ENCODE measurements around the gene COL12A1. TPM values are rescaled to one million over a fixed set of nuclear protein-coding genes. Genes with fewer than 3 reads are reported as not detected.

COL12A1 gene
- total and polyA plus RNA-seq, 2 of the 13 experiments (the other 11 are each of a cell fraction or from before 2014, with no cell fraction given), result 0.02 TPM; not detected in 1

DNA sequence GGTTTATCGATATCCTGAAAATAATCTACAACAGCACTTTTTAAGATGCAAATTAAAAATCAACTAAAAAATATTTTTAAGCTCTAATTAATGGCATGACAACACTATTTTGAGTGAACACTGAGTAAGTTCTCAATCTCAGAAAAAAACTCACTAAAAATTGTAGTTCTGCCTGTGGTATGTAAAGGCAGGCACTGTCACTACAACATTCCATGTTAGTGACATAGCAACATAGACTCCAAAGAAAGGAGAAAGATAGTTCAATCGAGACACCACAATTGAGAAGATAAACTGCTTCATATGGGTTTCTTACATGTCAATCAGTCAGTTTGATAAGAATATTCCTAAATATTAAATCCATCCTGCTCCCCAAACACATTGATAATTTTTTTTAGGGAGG lies 38.0 kb downstream of the COL12A1 start:
- CTCF ChIA-PET (ENCODE audit: low intra/inter-chr PET ratio, low total read pairs), result no interaction called here

DNA sequence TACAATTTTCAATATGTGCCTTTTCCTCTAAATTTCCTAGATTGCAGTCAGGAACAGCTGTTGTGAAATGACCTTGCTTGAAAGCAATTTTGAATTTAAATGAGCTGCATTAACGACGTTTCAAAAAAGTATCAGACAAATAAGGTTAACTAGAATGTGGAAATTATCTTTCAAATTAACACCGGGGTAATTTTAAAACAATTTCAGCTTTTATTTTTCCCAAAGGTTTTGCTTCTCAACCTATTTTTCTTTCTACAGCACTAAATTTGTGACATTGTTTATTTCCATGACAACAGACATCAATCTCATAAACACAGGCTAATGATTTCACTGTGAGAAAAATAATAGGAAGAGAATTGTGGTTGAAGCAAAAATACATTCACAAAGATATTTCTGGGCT lies 38.5 kb downstream of the COL12A1 start:
- ATAC-seq (no peak), DNase-seq (ENCODE audit: low spot score) (no peak), FAIRE-seq (no peak)
- BruUV-seq (replicated peaks), result no TSS peak
- Histone ChIP-seq H3K4me2 (ENCODE audit: low read depth, low read length) (no peak overlapping the region), H3K4me1 (ENCODE audit: insufficient read depth, low read length) (no peaks in the 10 kb centered on the region), H3K9ac (ENCODE audit: insufficient read depth, low read depth, low read length) (no peak overlapping the region), H2AFZ (ENCODE audit: low read length) (no peak overlapping the region), H3K9me3 (ENCODE audit: low read length) (no peaks in the 10 kb centered on the region), H3K27ac (ENCODE audit: extremely low read length, insufficient read depth, low read length) (no peak overlapping the region), H3K79me2 (ENCODE audit: insufficient read depth, low read length) (no peaks in the 10 kb centered on the region), H3K27me3 (ENCODE audit: control insufficient read depth in 1 of 2, insufficient read depth in 2 of 2, low read length in 2 of 2) (no peaks in the 10 kb centered on the region), H3K36me3 (replicated peaks in 1 of 2; ENCODE audit: control insufficient read depth in 1 of 2, insufficient read depth in 2 of 2, low read length in 2 of 2) (no peaks in the 10 kb centered on the region), H3K4me3 (replicated peaks in 1 of 3; ENCODE audit: insufficient read depth in 1 of 3, low read depth in 2 of 3, low read length in 3 of 3) (no peak overlapping the region), H4K20me1 (ENCODE audit: insufficient read depth, low read length) (no peaks in the 10 kb centered on the region)
- 2% methylated on average over 3 of the region's 3 CpGs for WGBS (ENCODE audit: low lambda C conversion rate)
- intact Hi-C loops (cut with micrococcal nuclease; ENCODE audit: unreplicated experiment) (no loop called here), in situ Hi-C loops (cut with HindIII; ENCODE audit: extremely low pct_ligation_motif_present, low pct_unique_long_range_greater_than_20kb) (no loop called here)
- CTCF ChIA-PET (ENCODE audit: low intra/inter-chr PET ratio, low total read pairs), result no interaction called here
- POLR2A ChIA-PET, result no interaction called here
- TF ChIP-seq ZNF224 (CRISPR knock-in tag; IDR thresholded peaks at IDR 0.05) (no peak), NFE2 (CRISPR knock-in tag; IDR thresholded peaks at IDR 0.05) (no peak), CTCF (CRISPR knock-in tag; IDR thresholded peaks at IDR 0.05) (no peak), PAX8 (CRISPR knock-in tag; IDR thresholded peaks at IDR 0.05; ENCODE audit: borderline replicate concordance) (no peak), NR2C2 (CRISPR knock-in tag; IDR thresholded peaks at IDR 0.05; ENCODE audit: borderline replicate concordance) (no peak), ZNF776 (CRISPR knock-in tag; IDR thresholded peaks at IDR 0.05) (no peak), ZFAT (CRISPR knock-in tag; conservative IDR thresholded peaks at IDR 0.05) (no peak), TBL1XR1 (IDR thresholded peaks at IDR 0.05; ENCODE audit: borderline replicate concordance, low read length, partially characterized antibody) (no peak), ASH2L (IDR thresholded peaks at IDR 0.05; ENCODE audit: insufficient read length, low read depth, low read length) (no peak), REPIN1 (CRISPR knock-in tag; IDR thresholded peaks at IDR 0.05; ENCODE audit: borderline replicate concordance, low read depth) (no peak), ZNF567 (CRISPR knock-in tag; IDR thresholded peaks at IDR 0.05; ENCODE audit: borderline replicate concordance) (no peak), PLRG1 (conservative IDR thresholded peaks at IDR 0.05) (no peak), ZNF816 (CRISPR knock-in tag; IDR thresholded peaks at IDR 0.05; ENCODE audit: borderline replicate concordance) (no peak), RBM22 (optimal IDR thresholded peaks at IDR 0.05; ENCODE audit: low read length) (no peak), AKAP8 (CRISPR knock-in tag; IDR thresholded peaks at IDR 0.05) (no peak), GLMP (CRISPR knock-in tag; IDR thresholded peaks at IDR 0.05; ENCODE audit: borderline replicate concordance) (no peak)

More for the DNA sequence above, 38.0 kb downstream of the COL12A1 start:
- BruUV-seq (replicated peaks), result no TSS peak
- no peak overlapping the region for H3K27ac ChIP-seq (ENCODE audit: extremely low read length, insufficient read depth, low read length)
- in situ Hi-C loops (cut with HindIII; ENCODE audit: extremely low pct_ligation_motif_present, low pct_unique_long_range_greater_than_20kb), result no loop called here
- no peak for FAIRE-seq
- no peaks in the 10 kb centered on the region for H3K27me3 ChIP-seq (ENCODE audit: control insufficient read depth in 1 of 2, insufficient read depth in 2 of 2, low read length in 2 of 2)
- H3K79me2 ChIP-seq (ENCODE audit: insufficient read depth, low read length), result no peaks in the 10 kb centered on the region
- H2AFZ ChIP-seq (ENCODE audit: low read length), result no peak overlapping the region
- intact Hi-C loops (cut with micrococcal nuclease; ENCODE audit: unreplicated experiment), result no loop called here
- H3K36me3 ChIP-seq (replicated peaks in 1 of 2; ENCODE audit: control insufficient read depth in 1 of 2, insufficient read depth in 2 of 2, low read length in 2 of 2), result no peaks in the 10 kb centered on the region
- no peaks in the 10 kb centered on the region for H3K4me1 ChIP-seq (ENCODE audit: insufficient read depth, low read length)
- no peak for ATAC-seq
- H3K4me2 ChIP-seq (ENCODE audit: low read depth, low read length), result no peak overlapping the region
- H4K20me1 ChIP-seq (ENCODE audit: insufficient read depth, low read length), result no peaks in the 10 kb centered on the region
- TF ChIP-seq TARDBP (CRISPR knock-in tag; IDR thresholded peaks at IDR 0.05), result no peak
- TF ChIP-seq JUNB (CRISPR knock-in tag; IDR thresholded peaks at IDR 0.05; ENCODE audit: borderline replicate concordance), result no peak
- no peak for TF ChIP-seq SIX4 (CRISPR knock-in tag; IDR thresholded peaks at IDR 0.05)
- TF ChIP-seq GFI1 (CRISPR knock-in tag; IDR thresholded peaks at IDR 0.05; ENCODE audit: borderline replicate concordance), result no peak
- TF ChIP-seq DMAP1 (CRISPR knock-in tag; IDR thresholded peaks at IDR 0.05), result no peak
- TF ChIP-seq ZFP37 (CRISPR knock-in tag; IDR thresholded peaks at IDR 0.05; ENCODE audit: borderline replicate concordance), result no peak
- no peak for TF ChIP-seq ZNF230 (CRISPR knock-in tag; IDR thresholded peaks at IDR 0.05)
- TF ChIP-seq MEF2D (CRISPR knock-in tag; IDR thresholded peaks at IDR 0.05), result no peak
- POLR2A ChIA-PET, result no interaction called here
- DNase-seq (ENCODE audit: low spot score), result no peak
- no peak overlapping the region for H3K4me3 ChIP-seq (replicated peaks in 1 of 3; ENCODE audit: insufficient read depth in 1 of 3, low read depth in 2 of 3, low read length in 3 of 3)
- H3K9ac ChIP-seq (ENCODE audit: insufficient read depth, low read depth, low read length), result no peak overlapping the region
- 2% methylated on average over 2 of the region's 2 CpGs for WGBS (ENCODE audit: low lambda C conversion rate)
- H3K9me3 ChIP-seq (ENCODE audit: low read length), result no peaks in the 10 kb centered on the region
